ENCODE results near the gene YPEL3.
"Not testable (repeated sequence)": the region's sequence is repeated elsewhere in the genome, so short reads cannot be mapped to it uniquely, and the experiment has no call there.

Gene YPEL3

GRCh38 chr16:30096105-30096861 is at the start of gene YPEL3:
YPEL3 (minus strand) TSS chr16:30096213; CDS start chr16:30095482, 731 bp downstream.
- DNase-seq (ENCODE audit: low spot score) = peak; percentile 90

- DNase-seq (ENCODE audit: low spot score) = no peak
Measured at GRCh38 chr16:30145657-30146056, 49.6 kb upstream of the YPEL3 start.

- DNase-seq (ENCODE audit: low spot score) = no peak
Measured at GRCh38 chr16:30144917-30145316, 48.9 kb upstream of the YPEL3 start.

GRCh38 chr16:30144017-30144416 is 48.0 kb upstream of the YPEL3 start:
- no peak for DNase-seq (ENCODE audit: low spot score)

GRCh38 chr16:30143347-30143702 is 47.3 kb upstream of the YPEL3 start:
- no peak for DNase-seq (ENCODE audit: low spot score)

GRCh38 chr16:30142672-30143346 is 46.8 kb upstream of the YPEL3 start:
- DNase-seq (ENCODE audit: low spot score) = no peak

- DNase-seq (ENCODE audit: low spot score) = no peak
Measured at GRCh38 chr16:30141750-30142149, 45.7 kb upstream of the YPEL3 start.

- DNase-seq (ENCODE audit: low spot score) = no peak
Measured at GRCh38 chr16:30139583-30140481, 43.8 kb upstream of the YPEL3 start.

- DNase-seq (ENCODE audit: low spot score) = no peak
Measured at GRCh38 chr16:30137897-30138296, 41.9 kb upstream of the YPEL3 start.

- no peak for DNase-seq (ENCODE audit: low spot score)
Measured at GRCh38 chr16:30136971-30137605, 41.1 kb upstream of the YPEL3 start.

- no peak for DNase-seq (ENCODE audit: low spot score)
Measured at GRCh38 chr16:30132591-30132990, 36.6 kb upstream of the YPEL3 start.

- no peak for DNase-seq (ENCODE audit: low spot score)
Measured at GRCh38 chr16:30131869-30132475, 36.0 kb upstream of the YPEL3 start.

- no peak for DNase-seq (ENCODE audit: low spot score)
Measured at GRCh38 chr16:30127993-30128392, 32.0 kb upstream of the YPEL3 start.

GRCh38 chr16:30125690-30126089 is 29.7 kb upstream of the YPEL3 start:
- not testable (repeated sequence) for DNase-seq (ENCODE audit: low spot score)

GRCh38 chr16:30124985-30125379 is 29.0 kb upstream of the YPEL3 start:
- DNase-seq (ENCODE audit: low spot score) = no peak

- no peak for DNase-seq (ENCODE audit: low spot score)
Measured at GRCh38 chr16:30122604-30123160, 26.7 kb upstream of the YPEL3 start.

- DNase-seq (ENCODE audit: low spot score) = no peak
Measured at GRCh38 chr16:30121741-30122571, 25.9 kb upstream of the YPEL3 start.

- no peak for DNase-seq (ENCODE audit: low spot score)
Measured at GRCh38 chr16:30120340-30121105, 24.5 kb upstream of the YPEL3 start.

GRCh38 chr16:30119428-30119827 is 23.4 kb upstream of the YPEL3 start:
- DNase-seq (ENCODE audit: low spot score) = no peak

- DNase-seq (ENCODE audit: low spot score) = no peak
Measured at GRCh38 chr16:30117768-30118167, 21.8 kb upstream of the YPEL3 start.
